ENCODE measurements around the gene ALKBH4.
"Not testable (repeated sequence)": the region's sequence is repeated elsewhere in the genome, so short reads cannot be mapped to it uniquely, and the experiment has no call there.

ALKBH4 gene

GRCh38 chr7:102464577-102465280, at the start of gene ALKBH4, which contains the start of gene LRWD1:
ALKBH4 (minus strand) TSS chr7:102464863; CDS start chr7:102464836, 27 bp downstream.
LRWD1 (plus strand) TSS chr7:102464984; CDS start chr7:102465081, 97 bp downstream.
- DNase-seq, result peak; percentile 96

GRCh38 chr7:102512642-102513221, 48.1 kb upstream of the ALKBH4 start:
- DNase-seq, result peak; percentile 24

GRCh38 chr7:102511860-102512522, 47.3 kb upstream of the ALKBH4 start:
- not testable (repeated sequence) for DNase-seq

GRCh38 chr7:102510575-102510974, 45.9 kb upstream of the ALKBH4 start:
- not testable (repeated sequence) for DNase-seq

- DNase-seq, result not testable (repeated sequence)
Observed at GRCh38 chr7:102507410-102508088, 42.9 kb upstream of the ALKBH4 start.

GRCh38 chr7:102505298-102506185, 40.9 kb upstream of the ALKBH4 start:
- not testable (repeated sequence) for DNase-seq

- not testable (repeated sequence) for DNase-seq
Observed at GRCh38 chr7:102503141-102503540, 38.5 kb upstream of the ALKBH4 start.

- DNase-seq, result not testable (repeated sequence)
Observed at GRCh38 chr7:102498321-102498720, 33.7 kb upstream of the ALKBH4 start.

- DNase-seq, result not testable (repeated sequence)
Observed at GRCh38 chr7:102497308-102497707, 32.6 kb upstream of the ALKBH4 start.

GRCh38 chr7:102496861-102497260, 32.2 kb upstream of the ALKBH4 start:
- peak; percentile 0 for DNase-seq

- DNase-seq, result not testable (repeated sequence)
Observed at GRCh38 chr7:102494473-102495149, 29.9 kb upstream of the ALKBH4 start.

- not testable (repeated sequence) for DNase-seq
Observed at GRCh38 chr7:102494026-102494425, 29.4 kb upstream of the ALKBH4 start.

- DNase-seq, result not testable (repeated sequence)
Observed at GRCh38 chr7:102493220-102493935, 28.7 kb upstream of the ALKBH4 start.

- DNase-seq, result not testable (repeated sequence)
Observed at GRCh38 chr7:102490529-102491075, 25.9 kb upstream of the ALKBH4 start.

GRCh38 chr7:102484317-102484716, 19.7 kb upstream of the ALKBH4 start:
- DNase-seq, result not testable (repeated sequence)

GRCh38 chr7:102481962-102482361, 17.3 kb upstream of the ALKBH4 start:
- not testable (repeated sequence) for DNase-seq

GRCh38 chr7:102479982-102480637, 15.4 kb upstream of the ALKBH4 start:
- DNase-seq, result not testable (repeated sequence)

- DNase-seq, result not testable (repeated sequence)
Observed at GRCh38 chr7:102479209-102479584, 14.5 kb upstream of the ALKBH4 start.

- DNase-seq, result peak; percentile 85
Observed at GRCh38 chr7:102478314-102479208, 13.9 kb upstream of the ALKBH4 start, which contains the start of gene POLR2J. POLR2J (minus strand) TSS chr7:102478922; CDS start chr7:102478860, 62 bp downstream.
